ENCODE measurements around the gene NPTX2. TPM values are rescaled to one million over a fixed set of nuclear protein-coding genes. Genes with fewer than 3 reads are reported as not detected.

NPTX2 gene
- total and polyA plus RNA-seq, 10 of the 15 experiments (the other 5 are each of a cell fraction or from before 2014, with no cell fraction given): 0.04 TPM; not detected in 9

DNA sequence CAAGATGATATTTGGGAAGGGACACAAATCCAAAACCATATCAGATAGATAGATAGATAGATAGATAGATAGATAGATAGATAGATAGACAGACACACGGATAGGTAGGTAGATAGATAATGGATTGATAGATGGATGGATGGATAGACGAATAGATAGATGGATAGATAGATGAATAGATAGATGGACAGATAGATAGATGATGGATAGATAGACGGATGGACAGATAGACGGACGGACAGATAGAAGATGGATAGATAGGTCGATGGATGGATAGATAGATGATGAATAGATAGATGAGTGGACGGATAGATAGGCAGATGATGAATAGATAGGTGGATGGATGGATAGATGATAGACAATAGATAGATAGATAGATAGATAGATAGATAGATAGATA lies 39.8 kb downstream of the NPTX2 start:
- SMC1A ChIA-PET (ENCODE audit: uncharacterized antibody, unreplicated experiment): no interaction called here
- no TSS peak for BruUV-seq (replicated peaks)
- no peak for FAIRE-seq
- H4K20me1 ChIP-seq (ENCODE audit: control insufficient read depth, insufficient read depth): no peaks in the 10 kb centered on the region
- H3K27ac ChIP-seq (ENCODE audit: control insufficient read depth, insufficient read depth): no peak overlapping the region
- no peak overlapping the region for H2AFZ ChIP-seq (ENCODE audit: control insufficient read depth, low read depth, low read length)
- H3K4me2 ChIP-seq (ENCODE audit: control insufficient read depth, insufficient read depth): no peak overlapping the region
- no peaks in the 10 kb centered on the region for H3K36me3 ChIP-seq (ENCODE audit: control insufficient read depth in 2 of 2, insufficient read depth in 2 of 2, low read length in 1 of 2)
- RAD21 ChIA-PET (ENCODE audit: unreplicated experiment): no interaction called here
- intact Hi-C loops (cut with micrococcal nuclease; ENCODE audit: unreplicated experiment) (no loop called here), in situ Hi-C loops (cut with MboI) (no loop called here)
- 57% methylated on average over 7 of the region's 7 CpGs for WGBS (ENCODE audit: insufficient coverage, insufficient replicate concordance, low lambda C conversion rate, missing lambda C conversion rate)
- no peaks in the 10 kb centered on the region for H3K27me3 ChIP-seq (replicated peaks in 1 of 2; ENCODE audit: control insufficient read depth in 2 of 2, insufficient read depth in 2 of 2, low read length in 1 of 2)
- DNase-seq (ENCODE audit: low read depth, low spot score): no peak
- H3K9me3 ChIP-seq (replicated peaks; ENCODE audit: control insufficient read depth, insufficient read depth, low read length): peaks cover 2% of the 10 kb centered on the region; the same call in 2 of the 3 replicates
- no peak overlapping the region for H3K4me3 ChIP-seq
- no peak overlapping the region for H3K9ac ChIP-seq (ENCODE audit: control insufficient read depth, insufficient read depth, low read length)
- ATAC-seq: no peak
- CTCF ChIA-PET: no interaction called here
- POLR2A ChIA-PET: no interaction called here
- TF ChIP-seq SP1 (IDR thresholded peaks at IDR 0.05; ENCODE audit: low read depth, low read length) (no peak), DPF2 (IDR thresholded peaks at IDR 0.05) (no peak), HDAC6 (IDR thresholded peaks at IDR 0.05; ENCODE audit: unreplicated experiment) (no peak), ELK1 (IDR thresholded peaks at IDR 0.05; ENCODE audit: low read depth, low read length) (no peak), NFIC (IDR thresholded peaks at IDR 0.05; ENCODE audit: low read depth, low read length) (no peak), IKZF2 (IDR thresholded peaks at IDR 0.05) (no peak), NFYA (IDR thresholded peaks at IDR 0.05; ENCODE audit: borderline replicate concordance, low read depth, low read length) (no peak), SREBF2 (IDR thresholded peaks at IDR 0.05; ENCODE audit: low read length) (no peak), BHLHE40 (IDR thresholded peaks at IDR 0.05; ENCODE audit: borderline replicate concordance in 1 of 2, low read depth in 2 of 2, low read length in 1 of 2) (no peak), FOS (IDR thresholded peaks at IDR 0.05; ENCODE audit: borderline replicate concordance, extremely low read depth, insufficient read length) (no peak), NR2C2 (IDR thresholded peaks at IDR 0.05; ENCODE audit: borderline replicate concordance, control insufficient read depth, insufficient read length, low read depth) (no peak), SMC3 (IDR thresholded peaks at IDR 0.05; ENCODE audit: borderline replicate concordance, low read length) (no peak), YBX1 (IDR thresholded peaks at IDR 0.05) (no peak), IKZF1 (conservative IDR thresholded peaks at IDR 0.05) (no peak), ATF7 (IDR thresholded peaks at IDR 0.05; ENCODE audit: low read depth) (no peak), KDM1A (IDR thresholded peaks at IDR 0.05; ENCODE audit: borderline replicate concordance) (no peak), MTA3 (IDR thresholded peaks at IDR 0.05; ENCODE audit: borderline replicate concordance, low read length) (no peak), MLLT1 (IDR thresholded peaks at IDR 0.05) (no peak)
- TF ChIP-seq, protein P1, sequence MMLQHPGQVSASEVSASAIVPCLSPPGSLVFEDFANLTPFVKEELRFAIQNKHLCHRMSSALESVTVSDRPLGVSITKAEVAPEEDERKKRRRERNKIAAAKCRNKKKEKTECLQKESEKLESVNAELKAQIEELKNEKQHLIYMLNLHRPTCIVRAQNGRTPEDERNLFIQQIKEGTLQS (IDR thresholded peaks at IDR 0.05; ENCODE audit: borderline replicate concordance, extremely low read depth, low read depth, low read length): no peak
- TF ChIP-seq, protein P2, sequence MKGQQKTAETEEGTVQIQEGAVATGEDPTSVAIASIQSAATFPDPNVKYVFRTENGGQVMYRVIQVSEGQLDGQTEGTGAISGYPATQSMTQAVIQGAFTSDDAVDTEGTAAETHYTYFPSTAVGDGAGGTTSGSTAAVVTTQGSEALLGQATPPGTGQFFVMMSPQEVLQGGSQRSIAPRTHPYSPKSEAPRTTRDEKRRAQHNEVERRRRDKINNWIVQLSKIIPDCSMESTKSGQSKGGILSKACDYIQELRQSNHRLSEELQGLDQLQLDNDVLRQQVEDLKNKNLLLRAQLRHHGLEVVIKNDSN (IDR thresholded peaks at IDR 0.05; ENCODE audit: borderline replicate concordance, extremely low read length, insufficient read depth, low read depth, low read length): no peak
- no peaks in the 10 kb centered on the region for H3K4me1 ChIP-seq (ENCODE audit: control insufficient read depth, insufficient read depth, low read length)
- no peaks in the 10 kb centered on the region for H3K79me2 ChIP-seq (ENCODE audit: control insufficient read depth, insufficient read depth, low read length)
